ENCODE results near the gene CUL4B. TPM values are rescaled to one million over a fixed set of nuclear protein-coding genes. Genes with fewer than 3 reads are reported as not detected.

Gene CUL4B
- total RNA-seq, 1 experiment from 2014 or later = 44.7 TPM

GRCh38 chrX:120556251-120556650 lies 4.5 kb downstream of the CUL4B start:
- no TSS peak for BruUV-seq (replicated peaks)
- DNase-seq (ENCODE audit: low spot score) = no peak
- POLR2A ChIA-PET (ENCODE audit: low non-redundant PET) = no interaction called here
- Histone ChIP-seq H3K27me3 (replicated peaks; ENCODE audit: insufficient read depth, low read depth, low read length, poor library complexity) (no peaks in the 10 kb centered on the region), H3K4me3 (ENCODE audit: low read depth, low read length, poor library complexity, severe bottlenecking) (no peak overlapping the region), H3K4me1 (ENCODE audit: insufficient read depth, low read length, poor library complexity, severe bottlenecking) (no peaks in the 10 kb centered on the region), H3K27ac (ENCODE audit: low read depth, low read length, poor library complexity, severe bottlenecking) (no peak overlapping the region), H3K36me3 (ENCODE audit: insufficient read depth, low read length, poor library complexity, severe bottlenecking) (no peaks in the 10 kb centered on the region), H3K9me3 (ENCODE audit: low read depth, low read length, poor library complexity, severe bottlenecking) (no peaks in the 10 kb centered on the region)
- TF ChIP-seq EZH2 (IDR thresholded peaks at IDR 0.05; ENCODE audit: borderline replicate concordance, low read depth, low read length, poor library complexity, severe bottlenecking) = no peak
- no peak for TF ChIP-seq CTCF (conservative IDR thresholded peaks at IDR 0.05; ENCODE audit: low read depth, low read length)
- intact Hi-C loops (cut with micrococcal nuclease; ENCODE audit: unreplicated experiment) = no loop called here
- CTCF ChIA-PET = no interaction called here

GRCh38 chrX:120549483-120550452 lies 11.0 kb downstream of the CUL4B start:
- Histone ChIP-seq H3K4me1 (ENCODE audit: insufficient read depth, low read length, poor library complexity, severe bottlenecking) (no peaks in the 10 kb centered on the region), H3K27me3 (replicated peaks; ENCODE audit: insufficient read depth, low read depth, low read length, poor library complexity) (no peaks in the 10 kb centered on the region), H3K4me3 (ENCODE audit: low read depth, low read length, poor library complexity, severe bottlenecking) (no peak overlapping the region), H3K36me3 (ENCODE audit: insufficient read depth, low read length, poor library complexity, severe bottlenecking) (no peaks in the 10 kb centered on the region), H3K9me3 (ENCODE audit: low read depth, low read length, poor library complexity, severe bottlenecking) (no peaks in the 10 kb centered on the region), H3K27ac (ENCODE audit: low read depth, low read length, poor library complexity, severe bottlenecking) (no peak overlapping the region)
- peak; percentile 12 for DNase-seq (ENCODE audit: low spot score)
- TF ChIP-seq EZH2 (IDR thresholded peaks at IDR 0.05; ENCODE audit: borderline replicate concordance, low read depth, low read length, poor library complexity, severe bottlenecking) (no peak), CTCF (conservative IDR thresholded peaks at IDR 0.05; ENCODE audit: low read depth, low read length) (no peak)
- CTCF ChIA-PET = no interaction called here
- BruUV-seq (replicated peaks) = no TSS peak
- POLR2A ChIA-PET (ENCODE audit: low non-redundant PET) = no interaction called here
- intact Hi-C loops (cut with micrococcal nuclease; ENCODE audit: unreplicated experiment) = no loop called here

- no peaks in the 10 kb centered on the region for H3K27me3 ChIP-seq (replicated peaks; ENCODE audit: insufficient read depth, low read depth, low read length, poor library complexity)
- intact Hi-C loops (cut with micrococcal nuclease; ENCODE audit: unreplicated experiment) = no loop called here
- H3K4me1 ChIP-seq (ENCODE audit: insufficient read depth, low read length, poor library complexity, severe bottlenecking) = no peaks in the 10 kb centered on the region
- H3K9me3 ChIP-seq (ENCODE audit: low read depth, low read length, poor library complexity, severe bottlenecking) = no peaks in the 10 kb centered on the region
- H3K27ac ChIP-seq (ENCODE audit: low read depth, low read length, poor library complexity, severe bottlenecking) = no peak overlapping the region
- CTCF ChIA-PET = no interaction called here
- no TSS peak for BruUV-seq (replicated peaks)
- H3K4me3 ChIP-seq (ENCODE audit: low read depth, low read length, poor library complexity, severe bottlenecking) = no peak overlapping the region
- POLR2A ChIA-PET (ENCODE audit: low non-redundant PET) = no interaction called here
- TF ChIP-seq CTCF (conservative IDR thresholded peaks at IDR 0.05; ENCODE audit: low read depth, low read length) (no peak), EZH2 (IDR thresholded peaks at IDR 0.05; ENCODE audit: borderline replicate concordance, low read depth, low read length, poor library complexity, severe bottlenecking) (no peak)
- DNase-seq (ENCODE audit: low spot score) = no peak
- peaks cover 49% of the 10 kb centered on the region for H3K36me3 ChIP-seq (ENCODE audit: insufficient read depth, low read length, poor library complexity, severe bottlenecking)
These were observed 24.7 kb downstream of the CUL4B start for GRCh38 chrX:120536061-120536460.
